H1 (cell line): ENCODE measurements around the gene DUSP2. TPM values are rescaled to one million over a fixed set of nuclear protein-coding genes. Genes with fewer than 3 reads are reported as not detected.

Experiments used
- CTCF ChIA-PET: fragments of 300-600 bp; sonication (Branson Sonifier 250); formaldehyde crosslinking; loops from one replicate; lab custom pipeline; 2021; ENCODE audit not compliant: partially characterized antibody; lab: Charles Lee
- POLR2A ChIA-PET: fragments of 300-600 bp; sonication (Branson Sonifier 250); formaldehyde crosslinking; loops from one replicate; lab custom pipeline; 2021; ENCODE audit warnings: inconsistent platforms; ENCODE audit not compliant: partially characterized antibody; lab: Charles Lee
- DNase-seq, 2 experiments: peaks; one replicate each; pipeline versions ENCODE4 v3.0.0 to v3.0.0-alpha.2; 2010 to 2022; ENCODE audit warnings: low spot score in 2 of 2, low read depth in 1 of 2, mixed read lengths in 1 of 2
- FAIRE-seq: peaks from 2 replicates; lab custom pipeline; 2011; peaks lifted over from hg19 to GRCh38; lab: Jason Lieb, UNC
- H2AFZ ChIP-seq: 2 replicates; pipeline ENCODE4 v1.8.1; 2012; ENCODE audit warnings: low read length, inconsistent platforms
- H2AK5ac ChIP-seq: 2 replicates; pipeline ENCODE4 v1.6.1; 2013; ENCODE audit warnings: low read depth, low read length
- H2BK120ac ChIP-seq: replicated peaks from 2 replicates; pipeline ENCODE3; 2013; ENCODE audit warnings: low read depth, low read length, inconsistent platforms
- H2BK12ac ChIP-seq: 2 replicates; pipeline ENCODE4 v1.6.1; 2013; ENCODE audit warnings: low read depth, low read length
- H2BK15ac ChIP-seq: 2 replicates; pipeline ENCODE4 v1.6.1; 2013; ENCODE audit warnings: low read length
- H2BK20ac ChIP-seq: 2 replicates; pipeline ENCODE4 v1.6.1; 2013; ENCODE audit warnings: low read length
- H2BK5ac ChIP-seq: 2 replicates; pipeline ENCODE4 v1.6.1; 2013; ENCODE audit warnings: low read depth, low read length
- H3K14ac ChIP-seq: 2 replicates; pipeline ENCODE4 v1.6.1; 2013; ENCODE audit warnings: inconsistent platforms; ENCODE audit not compliant: insufficient read length
- H3K18ac ChIP-seq: 2 replicates; pipeline ENCODE4 v1.6.1; 2013; ENCODE audit warnings: low read length; ENCODE audit errors: extremely low read depth
- H3K23ac ChIP-seq: 2 replicates; pipeline ENCODE4 v1.6.1; 2013; ENCODE audit warnings: inconsistent platforms; ENCODE audit not compliant: insufficient read length
- H3K23me2 ChIP-seq: 2 replicates; pipeline ENCODE4 v1.6.1; 2013; ENCODE audit warnings: low read depth, low read length
- H3K27ac ChIP-seq: 2 replicates; pipeline ENCODE4 v1.6.1; 2011; ENCODE audit warnings: low read depth, low read length, inconsistent platforms
- H3K27me3 ChIP-seq, 4 experiments: replicated peaks in 1 of 4; 1 replicate in 1 of 4; 2 replicates in 3 of 4; pipeline versions ENCODE4 v1.6.1 to v1.8.1; 2011 to 2013; ENCODE audit warnings: low read length in 3 of 4, mild to moderate bottlenecking in 3 of 4, inconsistent platforms in 2 of 4, mixed read lengths in 2 of 4, moderate library complexity in 1 of 4; ENCODE audit not compliant: control insufficient read depth in 3 of 4, insufficient read depth in 3 of 4; ENCODE audit errors: extremely low read depth in 1 of 4
- H3K36me3 ChIP-seq, 4 experiments: 2 replicates each; pipeline versions ENCODE4 v1.6.1 to v1.8.1; 2011 to 2013; ENCODE audit warnings: mild to moderate bottlenecking in 4 of 4, low read length in 3 of 4, moderate library complexity in 2 of 4, control low read depth in 1 of 4, inconsistent platforms in 1 of 4; ENCODE audit not compliant: insufficient read depth in 4 of 4, control insufficient read depth in 2 of 4
- H3K4ac ChIP-seq: replicated peaks from 2 replicates; pipeline ENCODE3; 2013; ENCODE audit warnings: low read length, low read depth, mixed read lengths, inconsistent platforms; ENCODE audit not compliant: insufficient read length
- H3K4me1 ChIP-seq, 4 experiments: replicated peaks in 1 of 4; 1 replicate in 1 of 4; 2 replicates in 3 of 4; pipeline versions ENCODE4 v1.6.1 to v1.8.1; 2011 to 2013; ENCODE audit warnings: low read length in 3 of 4, inconsistent platforms in 2 of 4, mixed read lengths in 1 of 4; ENCODE audit not compliant: insufficient read depth in 4 of 4, control insufficient read depth in 3 of 4
- H3K4me2 ChIP-seq, 2 experiments: 2 replicates each; pipeline versions ENCODE4 v1.6.1 to v1.8.1; 2011 to 2013; ENCODE audit warnings: low read depth in 2 of 2, low read length in 2 of 2, control low read depth in 1 of 2, inconsistent platforms in 1 of 2, mild to moderate bottlenecking in 1 of 2; ENCODE audit not compliant: insufficient read depth in 1 of 2
- H3K4me3 ChIP-seq, 4 experiments: fragments of 200-600, 300-600 bp in 1 of 4; sonication (generic), shearing (Covaris generic), sonication (Bioruptor Twin) in 1 of 4; 2 replicates each; pipeline versions ENCODE4 v1.5.1 to v1.8.1; 2011 to 2016; ENCODE audit warnings: low read length in 4 of 4, low read depth in 3 of 4, control low read depth in 2 of 4, inconsistent platforms in 2 of 4, mild to moderate bottlenecking in 2 of 4, mixed read lengths in 1 of 4, moderate library complexity in 1 of 4; ENCODE audit not compliant: insufficient read depth in 2 of 4; ENCODE audit errors: extremely low read depth in 1 of 4
- H3K56ac ChIP-seq: replicated peaks from 2 replicates; pipeline ENCODE3; 2013; ENCODE audit warnings: low read depth, mild to moderate bottlenecking, mixed read lengths, low read length, inconsistent platforms; ENCODE audit not compliant: insufficient read length
- H3K79me1 ChIP-seq: 2 replicates; pipeline ENCODE4 v1.6.1; 2013; ENCODE audit warnings: low read depth, low read length, control low read depth
- H3K79me2 ChIP-seq, 2 experiments: 2 replicates each; pipeline versions ENCODE4 v1.6.1 to v1.8.1; 2012 to 2013; ENCODE audit warnings: low read length in 2 of 2, mild to moderate bottlenecking in 2 of 2, inconsistent platforms in 1 of 2; ENCODE audit not compliant: insufficient read depth in 2 of 2, control insufficient read depth in 1 of 2
- H3K9ac ChIP-seq, 4 experiments: replicated peaks in 1 of 4; 1 replicate in 1 of 4; 2 replicates in 3 of 4; pipeline versions ENCODE4 v1.6.1 to v1.8.1; 2011 to 2013; ENCODE audit warnings: low read depth in 3 of 4, low read length in 3 of 4, control low read depth in 2 of 4, mild to moderate bottlenecking in 2 of 4, moderate library complexity in 2 of 4, inconsistent platforms in 1 of 4; ENCODE audit errors: extremely low read depth in 1 of 4
- H3K9me3 ChIP-seq, 2 experiments: 2 replicates each; pipeline versions ENCODE4 v1.6.1 to v1.8.1; 2012 to 2013; ENCODE audit warnings: mild to moderate bottlenecking in 2 of 2, moderate library complexity in 2 of 2, control low read depth in 1 of 2, inconsistent platforms in 1 of 2, low read depth in 1 of 2, low read length in 1 of 2, mixed read lengths in 1 of 2; ENCODE audit not compliant: insufficient read depth in 2 of 2
- H4K20me1 ChIP-seq, 2 experiments: replicated peaks in 1 of 2; 2 replicates each; pipeline versions ENCODE3 to v1.8.1; 2011 to 2013; ENCODE audit warnings: inconsistent platforms in 2 of 2, low read length in 2 of 2, mild to moderate bottlenecking in 1 of 2; ENCODE audit not compliant: insufficient read depth in 2 of 2, control insufficient read depth in 1 of 2
- H4K5ac ChIP-seq: 2 replicates; pipeline ENCODE4 v1.6.1; 2013; ENCODE audit warnings: low read length, low read depth, mixed read lengths, inconsistent platforms; ENCODE audit not compliant: insufficient read length
- H4K8ac ChIP-seq: 2 replicates; pipeline ENCODE4 v1.8.0; 2013; ENCODE audit warnings: mild to moderate bottlenecking, moderate library complexity, low read length, inconsistent platforms; ENCODE audit not compliant: insufficient read depth; ENCODE audit errors: extremely low read depth
- H4K91ac ChIP-seq: replicated peaks from 2 replicates; pipeline ENCODE3; 2013; ENCODE audit warnings: low read length, mixed read lengths, inconsistent platforms; ENCODE audit not compliant: insufficient read length
- HDAC2 ChIP-seq, 2 experiments: fragments of 300-600 bp in 1 of 2; sonication (generic) in 1 of 2; IDR thresholded peaks; 2 replicates each; pipeline ENCODE4 v1.6.1; 2011 to 2012; ENCODE audit warnings: low read depth in 2 of 2, low read length in 2 of 2, mild to moderate bottlenecking in 2 of 2, moderate library complexity in 2 of 2, borderline replicate concordance in 1 of 2, inconsistent platforms in 1 of 2
- KDM1A ChIP-seq: fragments of 200-600, 300-600 bp; sonication (generic); IDR thresholded peaks from 2 replicates; pipeline ENCODE4 v1.7.1; 2016; ENCODE audit warnings: mild to moderate bottlenecking, low read length, borderline replicate concordance
- SP1 ChIP-seq: IDR thresholded peaks from 2 replicates; pipeline ENCODE4 v1.6.1; 2011; ENCODE audit warnings: low read depth, low read length
- WGBS, 2 experiments: shearing (Covaris generic) in 1 of 2; methylation state at CpG; one replicate each; pipeline versions ENCODE4 v1.1.6 to v1.1.7; 2013 to 2015; ENCODE audit warnings: low lambda C conversion rate in 2 of 2, mixed read lengths in 2 of 2, inconsistent platforms in 1 of 2, low coverage in 1 of 2, missing lambda C conversion rate in 1 of 2; ENCODE audit not compliant: insufficient replicate concordance in 2 of 2, insufficient coverage in 1 of 2, insufficient read length in 1 of 2; ENCODE audit errors: extremely low coverage in 1 of 2, missing lambda C conversion rate in 1 of 2; 5-methylcytosine and 5-hydroxymethylcytosine counted together
- polyA plus RNA-seq, 7 experiments: library from polyadenylated mRNA; depleted of rRNA in 3 of 7; stranded (reverse) in 5 of 7; unstranded in 2 of 7; fragments of >200 nt in 5 of 7; fragments of 200-250 nt in 2 of 7; gene quantifications; 1 replicate in 5 of 7; 2 replicates in 1 of 7; 4 replicates in 1 of 7; pipeline versions ENCODE4 v1.2.1 to v1.2.3, GENCODE V29; 2011 to 2013; ENCODE audit warnings: missing spikeins in 2 of 7, mixed read lengths in 2 of 7
- total RNA-seq: library from RNA; stranded (reverse); fragmentation: NEBNext Ultra II Directional; extraction: Animal tissue kit (Norgen Biotek cat#: 25700); gene quantifications from 2 replicates; pipeline ENCODE4 v1.2.1, GENCODE V29; 2021

The DUSP2 gene
- total and polyA plus RNA-seq, 2 of the 8 experiments (the other 6 are each of a cell fraction or from before 2014, with no cell fraction given) = 10.1 to 10.4 TPM

- H2BK12ac ChIP-seq = no peak overlapping the region
- no peak overlapping the region for H3K9ac ChIP-seq
- H3K4me2 ChIP-seq = no peak overlapping the region
- no peak overlapping the region for H2BK120ac ChIP-seq
- no peak overlapping the region for H4K8ac ChIP-seq
- H3K27me3 ChIP-seq = no peaks in the 10 kb centered on the region
- no peak overlapping the region for H2BK15ac ChIP-seq
- peak; percentile 73 for TF ChIP-seq KDM1A
- no peak for TF ChIP-seq SP1
- TF ChIP-seq HDAC2 (IDR thresholded peaks at IDR 0.05; ENCODE audit: borderline replicate concordance in 1 of 2, low read depth in 2 of 2, low read length in 2 of 2) = peak in 1 of 2 experiments; percentile 70; a peak in 1 of 4 replicates
- DNase-seq (no peak), FAIRE-seq (no peak)
- H3K14ac ChIP-seq = no peak overlapping the region
- no peak overlapping the region for H3K4me3 ChIP-seq
- H3K4me1 ChIP-seq = 0 out of 7 replicates have a peak, but pooled peaks cover 0 to 2% (median 0%) of the 10 kb centered on the region in 4 experiments
- no peak overlapping the region for H3K4ac ChIP-seq
- no peaks in the 10 kb centered on the region for H4K20me1 ChIP-seq
- no peak overlapping the region for H4K91ac ChIP-seq
- no peaks in the 10 kb centered on the region for H3K23me2 ChIP-seq
- H2AK5ac ChIP-seq = no peak overlapping the region
- H2BK5ac ChIP-seq = no peak overlapping the region
- H3K9me3 ChIP-seq = peaks cover 0 to 3% of the 10 kb centered on the region in 2 experiments; a peak in 1 of 4 replicates
- H3K27ac ChIP-seq = no peak overlapping the region
- H2BK20ac ChIP-seq = no peak overlapping the region
- no peaks in the 10 kb centered on the region for H3K36me3 ChIP-seq
- WGBS, 2 experiments = 81% methylated on average over 2 of the region's 2 CpGs; no CpG with 5 or more reads in 1 of the 2 experiments
- no peak overlapping the region for H3K23ac ChIP-seq
- no peaks in the 10 kb centered on the region for H3K79me2 ChIP-seq
- POLR2A ChIA-PET = interaction anchor here (0.6 kb wide), 1 partner anchor 39 kb away, joined by 3 read pairs; the partner anchor contains the start of gene STARD7
- H3K56ac ChIP-seq = no peak overlapping the region
- no peaks in the 10 kb centered on the region for H3K79me1 ChIP-seq
- no peak overlapping the region for H2AFZ ChIP-seq
- H3K18ac ChIP-seq = no peak overlapping the region
- H4K5ac ChIP-seq = no peak overlapping the region
- CTCF ChIA-PET = interaction anchor here (0.6 to 0.9 kb wide), 2 partner anchors 42 to 91 kb away, joined by 3 read pairs; no protein-coding TSS in a partner anchor
Measured at GRCh38 chr2:96169868-96170507, 24.7 kb upstream of the DUSP2 start.
